SH-SY5Y (cell line): ENCODE measurements around the gene PRRC2A.

Experiments
- GATA2 ChIP-seq: IDR thresholded peaks from 2 replicates; pipeline ENCODE4 v1.6.1; 2011; ENCODE audit warnings: mild to moderate bottlenecking, low read depth, low read length
- GATA3 ChIP-seq: IDR thresholded peaks from 2 replicates; pipeline ENCODE4 v1.6.1; 2011; ENCODE audit warnings: low read depth, mild to moderate bottlenecking, low read length, moderate library complexity

DNA sequence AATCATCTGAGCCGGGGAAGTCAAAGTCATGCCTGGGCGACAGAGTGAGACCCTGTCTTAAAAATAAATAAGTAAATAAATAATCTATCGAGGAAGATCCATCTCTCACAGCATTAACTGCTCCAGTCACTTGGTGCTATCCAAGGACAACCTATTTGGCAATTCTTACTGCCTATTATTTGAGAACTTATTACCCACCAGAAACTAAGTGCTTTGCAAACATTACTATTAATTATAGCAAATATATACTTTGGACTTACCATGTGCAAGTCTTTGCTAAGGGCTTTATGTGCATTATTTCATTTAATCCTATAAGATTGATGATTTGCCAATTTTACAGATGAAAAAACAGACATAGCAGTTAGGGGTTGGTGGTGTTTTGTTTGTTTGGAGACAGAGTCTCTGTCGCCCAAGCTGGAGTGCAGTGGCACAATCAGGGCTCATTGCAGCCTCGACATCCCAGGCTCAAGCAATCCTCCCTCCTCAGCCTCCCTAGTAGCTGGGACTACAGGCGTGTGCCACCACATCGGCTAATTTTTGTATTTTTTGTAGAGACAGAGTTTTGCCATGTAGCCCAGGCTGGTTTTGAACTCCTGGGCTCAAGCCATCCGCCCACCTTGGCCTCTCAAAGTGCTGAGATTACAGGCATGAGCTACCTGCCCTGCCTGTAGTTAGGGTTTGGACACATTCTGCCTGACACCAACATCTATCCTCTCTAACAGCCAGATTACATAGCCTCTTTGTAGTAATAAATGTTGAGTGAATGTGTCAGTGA, 34.2 kb downstream of the PRRC2A start:
- no peak for TF ChIP-seq GATA2
- TF ChIP-seq GATA3 = no peak
